Measurements from ENCODE around the gene RAB19.
"Not testable (repeated sequence)": the region's sequence is repeated elsewhere in the genome, so short reads cannot be mapped to it uniquely, and the experiment has no call there.

Gene RAB19

GRCh38 chr7:140415816-140416215, 12.0 kb downstream of the RAB19 start:
- peak; percentile 57; the same call in 1 of the 2 replicates for TF ChIP-seq ZNF121 (tag by site-specific recombination; IDR thresholded peaks at IDR 0.05)

GRCh38 chr7:140416560-140416959, 12.7 kb downstream of the RAB19 start:
- no peaks in the 10 kb centered on the region for H3K36me3 ChIP-seq (ENCODE audit: control insufficient read depth in 2 of 2, insufficient read depth in 1 of 2, low read length in 2 of 2)
- ChIA-PET POLR2A (no interaction called here), CTCF (no interaction called here)
- no peaks in the 10 kb centered on the region for H3K9me3 ChIP-seq (ENCODE audit: control insufficient read depth, insufficient read depth, low read depth, low read length)
- H3K27ac ChIP-seq (ENCODE audit: extremely low read depth, low read depth, low read length) = no peak overlapping the region
- TF ChIP-seq ZNF184 (tag by site-specific recombination; IDR thresholded peaks at IDR 0.05) (no peak), ZNF18 (tag by site-specific recombination; IDR thresholded peaks at IDR 0.05) (peak; percentile 64; the same call in 1 of the 2 replicates), ZFP69B (tag by site-specific recombination; IDR thresholded peaks at IDR 0.05) (no peak)
- H3K4me3 ChIP-seq (ENCODE audit: low read depth, low read length) = no peak overlapping the region
- no peaks in the 10 kb centered on the region for H3K4me1 ChIP-seq (ENCODE audit: control insufficient read depth, insufficient read depth, low read length)

More at GRCh38 chr7:140415816-140416215, 12.0 kb downstream of the RAB19 start:
- POLR2A ChIA-PET; CTCF ChIA-PET; H3K9me3 ChIP-seq (ENCODE audit: control insufficient read depth, insufficient read depth, low read depth, low read length); H3K4me1 ChIP-seq (ENCODE audit: control insufficient read depth, insufficient read depth, low read length); H3K4me3 ChIP-seq (ENCODE audit: low read depth, low read length); H3K36me3 ChIP-seq (ENCODE audit: control insufficient read depth in 2 of 2, insufficient read depth in 1 of 2, low read length in 2 of 2); H3K27ac ChIP-seq (ENCODE audit: extremely low read depth, low read depth, low read length): not testable (repeated sequence)

- Histone ChIP-seq H3K27ac (ENCODE audit: extremely low read depth, low read depth, low read length) (no peak overlapping the region), H3K4me3 (ENCODE audit: low read depth, low read length) (no peak overlapping the region), H3K36me3 (ENCODE audit: control insufficient read depth in 2 of 2, insufficient read depth in 1 of 2, low read length in 2 of 2) (no peaks in the 10 kb centered on the region), H3K4me1 (ENCODE audit: control insufficient read depth, insufficient read depth, low read length) (no peaks in the 10 kb centered on the region), H3K9me3 (ENCODE audit: control insufficient read depth, insufficient read depth, low read depth, low read length) (no peaks in the 10 kb centered on the region)
- TF ChIP-seq ZBTB17 (tag by site-specific recombination; IDR thresholded peaks at IDR 0.05) (0 out of 2 replicates have a peak, but pooled peaks have one; percentile 44), ZNF580 (tag by site-specific recombination; IDR thresholded peaks at IDR 0.05) (no peak)
- ChIA-PET CTCF (interaction anchor here (0.6 kb wide), 1 partner anchor 248 kb away, joined by 4 read pairs; no protein-coding TSS in a partner anchor), POLR2A (interaction anchor here (0.6 kb wide), 1 partner anchor 201 kb away, joined by 6 read pairs; no protein-coding TSS in a partner anchor)
Observed at GRCh38 chr7:140417456-140418155, 13.7 kb downstream of the RAB19 start.

GRCh38 chr7:140418156-140418472, 14.3 kb downstream of the RAB19 start:
- H3K9me3 ChIP-seq (ENCODE audit: control insufficient read depth, insufficient read depth, low read depth, low read length); H3K27ac ChIP-seq (ENCODE audit: extremely low read depth, low read depth, low read length); POLR2A ChIA-PET; H3K4me3 ChIP-seq (ENCODE audit: low read depth, low read length); H3K36me3 ChIP-seq (ENCODE audit: control insufficient read depth in 2 of 2, insufficient read depth in 1 of 2, low read length in 2 of 2); CTCF ChIA-PET; H3K4me1 ChIP-seq (ENCODE audit: control insufficient read depth, insufficient read depth, low read length): not testable (repeated sequence)

GRCh38 chr7:140418653-140419052, 14.8 kb downstream of the RAB19 start:
- ChIA-PET POLR2A (no interaction called here), CTCF (interaction anchor here (0.6 to 0.7 kb wide), 2 partner anchors 25 to 35 kb away, joined by 3 to 4 read pairs; no protein-coding TSS in a partner anchor)
- H3K4me1 ChIP-seq (ENCODE audit: control insufficient read depth, insufficient read depth, low read length) = no peaks in the 10 kb centered on the region
- H3K27ac ChIP-seq (ENCODE audit: extremely low read depth, low read depth, low read length) = no peak overlapping the region
- no peak overlapping the region for H3K4me3 ChIP-seq (ENCODE audit: low read depth, low read length)
- no peak for TF ChIP-seq ZNF513 (tag by site-specific recombination; IDR thresholded peaks at IDR 0.05)
- TF ChIP-seq PRDM1 (tag by site-specific recombination; IDR thresholded peaks at IDR 0.05) = no peak
- TF ChIP-seq ZSCAN18 (tag by site-specific recombination; IDR thresholded peaks at IDR 0.05) = no peak
- no peak for TF ChIP-seq ZNF239 (tag by site-specific recombination; IDR thresholded peaks at IDR 0.05)
- TF ChIP-seq WT1 (tag by site-specific recombination; IDR thresholded peaks at IDR 0.05) = no peak
- TF ChIP-seq SETDB1 (IDR thresholded peaks at IDR 0.05; ENCODE audit: insufficient read length, low read length) = no peak
- no peak for TF ChIP-seq FEZF1 (tag by site-specific recombination; IDR thresholded peaks at IDR 0.05)
- no peak for TF ChIP-seq ZNF354C (tag by site-specific recombination; IDR thresholded peaks at IDR 0.05; ENCODE audit: borderline replicate concordance, low read depth)
- no peak for TF ChIP-seq KLF10 (tag by site-specific recombination; IDR thresholded peaks at IDR 0.05)
- no peaks in the 10 kb centered on the region for H3K9me3 ChIP-seq (ENCODE audit: control insufficient read depth, insufficient read depth, low read depth, low read length)
- no peaks in the 10 kb centered on the region for H3K36me3 ChIP-seq (ENCODE audit: control insufficient read depth in 2 of 2, insufficient read depth in 1 of 2, low read length in 2 of 2)

All from HEK293 (cell line).